Left hindlimb (tissue), 1 donor: ENCODE results near the gene ACTRT3.
A peak's percentile ranks its signal among the peaks of the same experiment; 100 is the strongest.

Source experiments
- DNase-seq: peaks from one replicate; pipeline ENCODE4 v3.0.0-alpha.2; 2018

Gene ACTRT3

DNA sequence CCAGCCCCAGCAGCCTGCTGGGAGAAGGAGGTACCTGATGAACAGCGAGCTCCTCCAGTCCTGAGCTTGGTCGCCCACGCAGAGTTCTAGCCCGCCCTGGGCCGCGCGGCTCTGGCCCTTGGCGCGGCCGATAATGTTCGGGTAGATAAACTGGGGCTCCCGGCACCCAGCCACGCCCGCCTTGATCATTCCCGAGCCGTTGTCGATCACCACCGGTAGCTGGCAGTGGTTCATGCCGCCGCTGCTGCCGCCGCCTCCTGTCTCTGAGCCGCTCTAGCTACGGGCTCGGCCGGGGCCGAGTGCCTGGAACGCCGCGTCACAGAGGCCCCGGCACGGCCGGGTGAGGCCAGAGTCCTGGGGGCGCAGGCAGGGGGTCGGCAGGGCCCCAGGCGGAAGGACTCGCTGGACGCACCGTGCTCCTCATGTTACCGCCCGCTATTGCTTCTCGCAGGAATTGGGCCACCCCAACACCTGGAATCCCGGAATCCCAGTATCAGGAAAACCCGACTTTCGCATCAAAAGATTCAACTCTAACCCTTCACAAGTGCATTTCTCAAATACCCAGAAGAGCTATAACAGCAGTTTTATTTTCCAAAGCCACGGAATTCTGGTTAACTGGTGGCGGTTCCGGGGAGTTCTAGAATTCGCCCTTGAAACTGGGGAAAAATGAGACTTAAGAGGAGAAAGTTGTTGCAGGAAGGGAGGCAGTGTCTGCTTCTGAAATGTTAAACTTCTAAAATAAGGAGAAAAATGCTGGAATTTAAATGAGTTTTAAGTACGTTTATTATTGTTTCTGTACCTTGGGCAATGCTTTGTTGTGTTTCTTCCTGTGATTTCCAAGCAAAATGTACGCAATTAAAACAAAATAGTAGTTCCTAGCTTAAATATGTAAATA is at the start of gene ACTRT3:
Gene ACTRT3, minus strand, starts transcription at position 275 of the 895 bp plus-strand sequence. Its CDS starts 41 bp downstream, at position 234.
- peak; percentile 81 for DNase-seq

DNA sequence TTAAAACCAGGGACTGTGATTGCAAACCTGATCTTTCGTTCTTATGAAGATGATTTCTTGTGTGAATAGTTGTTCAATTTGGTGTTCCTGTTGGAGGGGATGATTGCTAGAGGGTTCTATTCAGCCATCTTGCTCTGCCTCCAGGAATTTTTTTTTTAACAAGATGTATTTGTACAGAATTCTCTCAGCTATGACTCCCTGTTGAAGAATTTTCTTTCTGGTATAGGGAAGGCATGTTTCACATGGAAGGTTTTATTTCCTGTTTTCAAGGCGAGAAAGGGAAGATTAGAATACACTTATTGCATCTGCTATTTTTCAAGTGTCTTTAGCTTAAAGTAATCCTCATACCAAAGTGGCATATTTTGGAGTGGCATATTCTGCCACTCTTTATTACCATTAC is 49.0 kb upstream of the ACTRT3 start:
- no peak for DNase-seq

DNA sequence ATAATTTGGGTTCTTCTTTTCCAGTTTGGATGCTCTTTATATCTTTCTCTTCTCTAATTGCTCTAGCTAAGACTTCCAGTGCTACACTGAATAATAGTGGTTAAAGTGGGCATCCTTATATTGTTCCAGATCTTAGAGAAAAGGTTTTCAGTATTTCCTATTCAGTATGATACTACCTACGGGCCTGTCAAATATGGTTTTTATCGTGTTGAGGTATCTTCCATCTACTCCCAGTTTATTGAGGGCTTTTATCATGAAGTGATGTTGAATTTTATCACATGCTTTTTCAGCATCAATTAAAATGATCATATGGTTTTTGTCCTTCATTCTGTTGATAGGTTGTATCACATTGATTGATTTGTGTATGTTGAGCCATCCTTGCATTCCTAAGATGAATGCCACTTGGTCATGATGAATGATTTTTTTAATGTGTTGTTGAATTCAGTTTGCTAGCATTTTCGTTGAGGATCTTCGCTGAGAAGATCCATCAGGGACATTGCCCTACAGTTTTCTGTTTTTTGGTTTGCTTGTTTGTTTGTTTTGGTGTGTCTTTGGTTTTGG is 46.3 kb upstream of the ACTRT3 start:
- DNase-seq = no peak

DNA sequence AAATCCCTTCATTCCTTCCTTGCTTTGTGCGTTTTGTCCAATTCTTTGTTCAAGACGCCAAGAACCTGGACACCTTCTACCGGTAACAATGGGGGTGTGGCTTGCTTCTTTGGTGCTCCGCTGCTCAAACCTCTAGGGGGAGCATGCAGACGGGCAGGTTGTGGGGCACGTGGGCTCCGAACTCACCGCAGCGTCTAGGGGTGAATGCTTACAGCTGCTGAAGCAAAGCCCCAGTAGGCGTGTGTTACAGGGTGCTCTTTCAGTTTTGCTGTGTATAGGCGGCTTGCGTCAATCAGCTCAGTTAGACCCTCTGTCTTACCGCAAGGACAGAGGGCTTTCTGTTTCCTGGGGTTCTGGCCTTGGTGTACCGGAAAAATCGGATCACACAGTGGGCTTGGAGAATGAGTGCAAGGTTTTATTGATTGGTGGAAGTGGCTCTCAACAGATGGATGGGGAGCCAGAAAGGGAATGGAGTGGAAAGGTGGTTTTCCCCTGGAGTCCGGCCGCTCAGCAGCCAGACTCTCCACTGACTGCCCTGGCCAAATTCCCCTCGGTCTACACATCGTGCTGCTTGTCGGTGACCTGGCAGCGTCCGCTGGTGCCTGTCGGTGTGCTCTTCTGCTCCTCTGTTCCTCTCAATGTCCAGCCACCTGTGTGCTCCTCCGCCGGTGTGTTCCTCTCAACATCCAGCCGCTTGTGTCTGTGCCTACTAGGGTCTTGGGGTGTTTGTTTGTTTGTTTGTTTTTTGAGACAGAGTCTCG is 44.6 kb upstream of the ACTRT3 start:
- peak; percentile 36 for DNase-seq

DNA sequence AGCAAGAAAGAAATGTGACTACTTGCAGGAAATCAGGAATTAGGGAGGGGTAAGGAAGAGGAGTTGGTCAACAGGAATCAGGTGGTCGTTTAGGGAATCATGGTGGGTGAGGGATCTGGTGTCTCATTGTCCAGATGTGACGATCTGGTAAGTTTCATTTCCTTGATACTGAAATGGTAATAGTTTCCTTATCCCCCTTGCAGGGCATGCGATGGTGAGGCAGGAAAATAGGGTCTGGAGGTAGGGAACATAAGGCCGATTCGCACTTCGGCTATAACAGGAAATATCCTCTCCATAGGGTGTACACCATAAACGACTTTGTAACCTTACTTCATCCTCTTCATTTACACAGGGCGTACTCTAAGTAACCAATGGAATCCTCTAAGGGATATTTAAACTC is 43.9 kb upstream of the ACTRT3 start:
- no peak for DNase-seq

DNA sequence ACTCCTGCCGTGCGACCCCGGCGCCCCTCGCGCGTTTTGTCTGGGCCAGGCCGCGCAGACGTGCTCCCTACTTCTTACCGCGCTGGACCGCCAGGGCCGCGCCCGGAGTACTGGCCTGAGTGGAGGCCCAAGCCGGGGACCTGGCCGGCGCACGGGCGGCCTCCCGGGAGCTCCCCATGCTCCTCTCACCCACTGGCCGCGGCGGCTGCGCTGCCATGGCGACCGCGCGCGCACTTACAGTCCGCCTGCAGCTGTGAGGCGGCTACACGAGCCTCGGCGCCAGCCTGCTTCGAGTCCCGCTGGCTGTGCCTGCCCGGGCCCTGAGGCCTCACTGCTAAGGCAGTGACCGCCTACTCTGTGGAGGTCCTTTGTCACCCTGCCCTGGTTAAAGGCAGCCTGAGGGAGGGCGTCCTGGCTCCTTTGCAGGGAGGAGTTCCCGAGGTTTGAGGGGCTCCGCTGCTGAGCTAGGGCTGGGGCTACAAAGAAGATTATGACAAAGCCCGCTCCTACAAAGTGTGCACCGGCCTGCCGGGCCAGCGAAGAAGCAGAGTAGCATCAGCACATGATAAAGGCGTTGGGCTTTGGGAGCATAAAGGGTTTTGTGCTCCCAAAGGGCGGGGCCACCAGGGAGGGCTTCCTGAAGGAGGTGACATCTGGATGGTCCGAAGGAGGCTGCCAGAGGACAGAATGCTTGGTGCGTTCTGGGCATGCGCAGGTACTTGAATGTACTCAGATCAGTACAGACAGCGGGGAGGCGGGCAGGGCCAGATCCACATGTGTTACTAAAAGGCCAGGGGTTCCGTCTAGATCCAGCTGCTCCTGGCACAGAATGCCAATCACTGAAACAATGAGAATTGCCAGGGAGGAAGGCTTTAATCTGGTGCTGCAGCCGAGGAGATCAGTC is 43.2 kb upstream of the ACTRT3 start, which contains the start of the genes LRRC34 and LRRIQ4:
Gene LRRC34, minus strand, starts transcription at position 573 of the 904 bp plus-strand sequence. Its CDS starts 356 bp downstream, at position 217.
Gene LRRIQ4, plus strand, starts transcription at position 539 of the 904 bp plus-strand sequence. CDS start 9,052 bp downstream, outside the sequence.
- DNase-seq = peak; percentile 84

DNA sequence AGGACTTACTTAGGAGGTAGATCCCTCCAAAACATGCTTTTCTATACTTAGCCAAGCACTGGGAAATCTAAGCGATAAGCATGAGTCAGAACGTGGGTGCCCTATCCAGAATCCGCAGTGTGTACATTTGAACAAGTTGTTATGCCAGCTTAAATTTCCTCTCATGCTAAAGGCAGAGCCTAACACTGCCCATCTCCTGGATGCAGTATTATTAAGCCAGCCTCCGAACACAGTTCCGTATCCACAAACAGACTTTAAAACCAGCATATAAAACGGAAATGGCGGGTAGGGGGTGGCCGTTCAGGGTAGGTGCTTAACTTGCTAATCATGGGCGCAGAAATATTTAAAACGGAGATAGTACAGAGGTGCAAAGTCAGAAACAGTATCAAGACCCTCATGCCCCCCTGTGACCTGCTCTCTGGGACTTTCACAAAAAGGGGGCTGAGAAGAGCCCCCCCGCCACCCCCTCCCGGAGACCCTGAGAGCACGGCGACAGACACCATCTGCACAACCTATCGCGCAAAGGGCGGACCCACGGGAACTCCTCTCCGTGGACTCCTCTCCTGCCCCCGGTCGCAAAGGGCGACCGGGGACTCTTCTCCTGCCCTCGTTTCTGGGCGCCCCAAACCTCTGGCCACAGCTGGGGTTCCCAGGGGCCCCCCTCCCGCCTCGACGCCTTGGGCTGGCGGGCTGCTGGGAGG is 42.4 kb upstream of the ACTRT3 start:
- DNase-seq = peak; percentile 49

DNA sequence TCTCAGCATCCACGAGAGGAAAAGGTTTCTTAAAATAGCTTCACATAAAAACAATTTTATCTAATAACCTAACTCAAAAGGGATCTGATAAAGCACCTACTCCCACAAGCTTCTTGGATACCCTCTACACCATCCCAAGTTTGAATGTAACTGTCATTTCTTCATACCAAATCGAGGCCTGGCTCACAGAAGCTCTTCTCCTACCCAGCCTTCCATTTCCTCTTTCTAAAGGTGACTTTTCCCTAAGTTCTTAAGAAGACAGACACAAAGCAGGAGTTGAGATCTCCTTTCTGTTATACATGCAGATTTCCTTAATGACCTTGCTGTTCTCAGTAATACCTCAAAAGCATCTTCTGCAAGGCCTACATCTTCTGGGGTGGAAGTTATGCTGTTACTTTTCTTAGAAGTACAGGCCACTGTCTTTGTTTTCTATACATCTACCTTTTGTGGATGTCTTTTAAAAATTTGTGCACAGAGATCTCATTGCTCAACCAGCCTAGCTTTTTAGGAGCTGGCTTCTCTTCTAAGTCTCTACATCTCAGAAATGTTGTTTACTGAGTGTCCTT is 40.0 kb upstream of the ACTRT3 start:
- DNase-seq = no peak

DNA sequence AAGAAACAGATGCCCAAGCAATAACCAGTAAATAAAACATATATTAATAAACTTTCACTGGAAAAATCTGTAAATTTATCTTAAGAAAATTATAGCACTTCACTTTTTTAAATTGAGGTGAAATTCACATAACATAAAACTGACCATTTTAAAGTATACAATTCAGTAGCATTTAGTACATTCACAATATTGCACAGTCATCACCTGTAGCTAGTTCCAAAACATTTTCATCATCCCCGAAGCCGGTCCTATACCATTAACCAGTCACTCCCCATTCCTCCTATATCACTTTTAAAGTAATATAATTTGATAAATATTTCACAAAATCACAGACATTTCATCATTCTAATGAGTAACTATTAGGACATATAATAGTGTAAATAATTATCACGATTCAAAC is 35.3 kb upstream of the ACTRT3 start:
- DNase-seq = no peak

DNA sequence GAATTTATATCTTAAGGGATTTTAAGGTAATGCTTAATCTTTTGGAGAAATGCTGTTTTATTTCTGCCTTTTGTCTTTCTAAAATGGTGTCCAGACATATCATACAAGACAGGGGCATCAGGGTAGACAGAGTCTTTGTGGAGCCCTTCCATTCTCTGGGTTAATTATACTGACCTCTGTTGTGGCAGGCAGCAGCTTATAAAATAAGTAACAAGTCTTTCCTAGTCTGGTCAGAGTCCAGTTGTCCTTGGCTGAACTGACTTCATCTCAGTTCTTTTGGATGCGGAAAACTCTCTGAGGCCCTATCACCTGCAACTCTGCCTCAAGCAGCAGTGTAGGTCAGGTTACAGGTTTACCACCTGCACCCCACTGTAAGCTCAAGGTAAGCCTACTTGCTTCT is 23.0 kb upstream of the ACTRT3 start:
- no peak for DNase-seq

DNA sequence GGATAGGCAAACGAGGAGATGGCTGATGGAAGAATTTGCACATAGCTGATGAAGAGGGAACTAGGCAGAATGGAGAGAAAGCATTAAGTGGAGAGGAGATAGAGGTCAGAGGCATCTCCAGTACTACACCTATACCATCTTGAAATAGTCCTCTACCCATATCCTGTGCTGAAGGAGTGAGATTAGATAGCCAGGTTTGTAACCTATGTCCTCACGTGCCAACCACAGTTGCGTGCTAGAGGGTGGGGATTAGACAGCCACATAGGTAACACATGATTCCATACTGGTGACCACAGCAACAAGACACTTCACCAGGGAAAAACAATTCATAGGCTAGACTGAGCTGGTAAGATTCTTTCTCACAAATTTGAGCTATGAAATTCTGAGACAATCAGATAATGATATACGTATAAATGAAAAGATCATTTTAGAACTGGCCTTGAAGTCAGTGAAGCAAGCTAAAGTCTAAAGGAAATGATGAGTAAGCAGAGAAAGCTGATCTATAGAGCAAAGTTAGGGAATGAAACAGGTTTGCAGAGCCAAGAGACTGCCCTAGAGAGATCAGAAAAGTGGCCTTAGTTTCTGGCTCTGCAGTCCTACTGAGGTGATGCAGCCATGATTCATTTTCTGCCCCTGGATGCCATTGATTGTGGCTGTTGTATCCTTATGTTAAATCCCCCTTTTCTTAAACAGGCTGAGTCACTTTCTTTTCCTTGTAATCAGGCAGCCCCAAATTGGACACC is 21.5 kb upstream of the ACTRT3 start:
- no peak for DNase-seq

DNA sequence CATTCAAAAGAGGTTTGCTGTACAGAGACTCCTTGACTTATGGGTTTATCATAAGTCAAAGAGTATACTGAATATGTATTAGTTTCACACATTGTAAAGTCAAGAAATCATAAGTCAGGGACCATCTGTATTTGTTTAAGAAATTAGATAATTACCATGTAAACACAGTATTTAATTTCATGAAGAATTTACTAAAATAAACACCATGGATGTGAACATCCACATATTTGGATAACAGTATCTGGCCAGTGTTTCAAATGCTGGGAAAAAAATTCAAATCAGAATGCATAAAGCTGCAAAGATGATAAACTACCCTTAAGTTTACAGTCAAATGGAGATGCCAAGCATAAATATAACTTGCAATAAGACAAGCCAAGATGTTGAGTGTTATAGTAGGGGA is 20.9 kb upstream of the ACTRT3 start:
- DNase-seq = no peak

DNA sequence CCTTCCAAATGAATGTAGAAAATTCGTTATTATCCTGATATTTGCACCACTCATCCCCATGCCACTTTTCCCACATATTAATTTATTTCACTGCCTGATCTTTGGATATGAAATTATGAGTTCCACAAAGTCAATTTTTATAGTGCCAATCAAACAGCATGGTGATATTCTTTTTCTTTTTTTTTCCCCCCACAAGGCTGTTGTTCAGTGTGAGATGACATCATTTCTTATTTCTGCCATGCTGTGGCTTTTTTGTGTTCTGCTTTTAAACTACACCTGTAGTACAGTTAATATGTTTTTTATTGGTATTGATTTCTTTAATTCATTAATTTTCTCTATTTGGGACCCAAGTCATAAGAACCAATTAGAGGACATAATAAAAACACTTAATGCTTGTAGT is 18.4 kb upstream of the ACTRT3 start:
- no peak for DNase-seq

DNA sequence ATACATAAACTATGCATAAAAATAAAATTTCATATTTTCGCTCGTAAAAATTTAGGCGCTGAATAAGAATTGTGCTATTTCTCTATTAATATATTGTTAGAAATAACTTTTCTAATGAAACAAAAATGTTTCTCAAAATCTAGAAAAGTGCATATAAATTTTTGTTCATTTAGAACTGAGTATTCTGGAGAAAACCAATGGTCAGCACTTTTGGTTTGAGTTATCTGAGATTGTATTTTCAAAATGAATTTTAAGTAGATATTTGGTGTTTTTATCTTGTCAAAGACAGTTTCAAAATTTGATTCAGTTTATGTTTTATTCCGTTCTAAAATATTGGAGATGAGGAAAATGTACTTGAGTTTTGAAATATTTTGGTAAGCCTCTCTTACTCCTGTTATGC is 17.8 kb upstream of the ACTRT3 start:
- no peak for DNase-seq

DNA sequence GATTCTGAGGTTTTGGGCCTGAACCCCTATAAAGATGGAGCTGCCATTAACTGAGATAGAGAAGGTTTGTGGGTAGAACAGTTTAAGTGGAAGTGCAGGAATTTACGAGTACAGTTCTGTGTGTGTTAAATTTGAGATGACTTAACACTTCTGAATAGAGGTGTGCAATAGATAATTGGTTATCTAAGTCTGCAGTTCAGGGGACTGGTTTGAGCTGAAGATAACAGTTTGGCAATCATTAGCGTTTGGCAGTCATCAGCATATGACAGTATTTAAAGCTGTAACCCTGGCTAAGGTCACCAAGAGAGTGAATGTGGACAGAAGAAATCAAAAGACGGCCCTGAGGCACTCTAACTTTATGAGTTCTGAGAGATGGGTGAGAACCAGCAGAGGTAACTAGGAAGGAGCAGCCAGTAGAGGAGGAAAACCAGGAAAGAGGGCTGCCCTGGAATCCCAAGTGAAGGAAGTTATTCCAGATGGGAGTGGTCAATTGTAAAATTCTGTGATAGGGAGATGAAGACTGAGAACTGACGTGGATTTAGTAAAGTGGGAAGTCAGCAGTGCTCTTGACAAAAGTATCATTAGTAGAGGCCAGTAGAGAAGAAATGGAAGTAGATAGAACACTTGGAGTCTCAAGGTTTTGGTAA is 12.0 kb upstream of the ACTRT3 start:
- no peak for DNase-seq

DNA sequence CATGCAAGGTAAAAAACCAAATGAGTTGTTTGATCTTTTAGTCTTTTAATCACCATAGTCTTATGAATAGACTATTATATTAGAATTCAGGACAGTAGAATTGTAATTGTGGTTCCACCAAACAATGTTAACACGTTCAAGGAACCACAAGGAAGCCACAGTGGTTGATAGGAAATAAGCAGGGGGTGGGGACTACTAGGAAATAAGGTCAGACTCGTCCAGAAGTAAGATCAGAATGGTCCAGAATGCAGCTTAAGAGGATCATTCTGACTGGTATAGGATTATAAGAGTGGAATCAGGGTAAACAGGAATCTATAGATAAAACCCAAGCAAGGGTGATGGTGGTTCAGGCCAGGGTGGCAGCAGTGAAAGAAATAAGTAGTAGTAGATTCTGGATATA is 11.4 kb upstream of the ACTRT3 start:
- DNase-seq = no peak

DNA sequence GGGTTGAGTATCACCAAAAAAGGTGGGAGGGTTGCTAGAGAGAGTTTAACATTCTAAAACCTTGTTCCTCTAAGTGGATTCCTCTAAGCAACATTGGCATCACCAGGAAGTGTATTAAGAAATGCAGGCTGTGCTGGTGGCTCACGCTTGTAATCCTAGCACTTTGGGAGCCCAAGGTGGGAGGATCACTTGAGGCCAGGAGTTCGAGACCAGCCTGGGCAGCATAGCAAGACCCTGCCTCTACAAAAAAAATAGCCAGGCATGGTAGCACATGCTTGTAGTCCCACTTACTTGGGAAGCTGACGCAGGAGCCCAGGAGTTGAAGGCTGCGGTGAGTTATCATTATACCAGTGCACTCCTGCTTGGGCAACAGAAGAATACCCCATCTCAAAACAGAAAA is 8.5 kb upstream of the ACTRT3 start:
- DNase-seq = no peak

DNA sequence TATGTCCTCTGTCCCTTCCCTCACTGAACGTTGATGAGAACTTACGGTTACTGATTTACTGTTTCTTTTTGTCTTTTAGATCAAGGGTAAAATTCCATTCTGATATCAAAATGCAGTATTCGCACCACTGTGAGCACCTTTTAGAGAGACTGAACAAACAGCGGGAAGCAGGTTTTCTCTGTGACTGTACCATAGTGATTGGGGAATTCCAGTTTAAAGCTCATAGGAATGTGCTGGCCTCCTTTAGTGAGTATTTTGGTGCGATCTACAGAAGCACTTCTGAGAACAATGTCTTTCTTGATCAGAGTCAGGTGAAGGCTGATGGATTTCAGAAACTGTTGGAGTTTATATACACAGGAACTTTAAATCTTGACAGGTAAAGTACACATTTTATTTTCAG is 4.8 kb upstream of the ACTRT3 start:
- no peak for DNase-seq

DNA sequence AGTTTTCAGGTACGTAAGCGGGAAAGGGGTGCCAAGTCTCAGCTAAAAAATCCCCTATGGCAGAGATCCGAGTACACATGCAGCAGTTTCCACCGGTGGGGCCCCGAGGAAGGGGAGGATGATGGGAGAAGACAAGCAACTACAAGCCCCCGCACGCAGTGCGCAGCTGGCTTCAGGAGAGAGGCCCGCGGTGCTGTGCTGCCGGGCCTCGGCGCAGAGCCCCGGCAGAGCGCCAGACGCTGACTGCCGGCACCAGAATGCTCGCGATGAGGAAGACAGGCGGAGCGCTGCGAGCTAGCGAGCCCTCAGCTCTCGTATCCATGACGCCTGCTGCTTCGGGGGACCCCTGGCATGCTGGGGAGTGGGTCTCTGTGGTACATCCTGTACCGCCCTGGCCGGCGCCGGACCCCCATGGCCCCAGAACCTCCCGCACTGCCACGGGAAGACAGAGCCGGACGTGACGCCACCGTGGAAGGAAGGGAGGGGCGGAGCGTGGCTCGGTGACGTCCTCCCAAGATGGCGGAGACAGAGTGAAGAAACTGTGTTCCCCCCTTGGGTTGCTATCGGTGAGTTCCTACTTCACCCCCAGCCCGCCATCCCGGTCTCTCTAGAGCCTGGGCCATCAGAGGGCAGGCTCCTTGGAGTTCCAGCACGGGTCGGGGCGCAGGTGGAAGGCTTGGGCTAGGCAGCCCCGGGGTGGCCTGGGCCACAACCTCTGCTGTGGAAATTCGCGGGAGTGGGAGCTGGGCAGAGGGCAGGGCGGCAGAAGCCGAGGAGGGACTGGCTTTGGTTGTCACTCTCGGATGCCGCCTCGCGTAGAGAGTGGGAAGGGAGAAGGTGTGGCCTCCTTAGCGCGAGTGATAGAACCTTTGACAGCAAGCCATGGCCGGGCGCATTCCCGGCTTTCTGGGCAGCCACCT is 3.8 kb upstream of the ACTRT3 start, which contains the start of gene MYNN:
Gene MYNN, plus strand, starts transcription at position 500 of the 920 bp plus-strand sequence. CDS start 900 bp downstream, outside the sequence.
- DNase-seq = peak; percentile 96
